Esophagus muscularis mucosa (tissue), 3 donors: ENCODE data around the gene GPRIN1.

Source experiments
- CTCF ChIP-seq, 3 experiments: fragments of 200-600 bp in 2 of 3; fragments of 450-650 bp in 1 of 3; sonication (generic) in 2 of 3; IDR thresholded peaks; one replicate each; pipeline ENCODE4 v1.5.1; 2017 to 2019; ENCODE audit warnings: antibody characterized with exemption in 3 of 3, mild to moderate bottlenecking in 2 of 3, moderate library complexity in 1 of 3
- POLR2A ChIP-seq: fragments of 450-650 bp; IDR thresholded peaks from one replicate; pipeline ENCODE4 v1.6.1; 2017; ENCODE audit warnings: antibody characterized with exemption, moderate library complexity, mild to moderate bottlenecking, low read depth

- TF ChIP-seq POLR2A = no peak
- peak in 1 of 3 experiments; percentile 15 for TF ChIP-seq CTCF (IDR thresholded peaks at IDR 0.05)
Measured at GRCh38 chr5:176596689-176597416, 13.1 kb downstream of the GPRIN1 start.
